Measurements from ENCODE around the gene POGZ.
"Not testable (repeated sequence)": the region's sequence is repeated elsewhere in the genome, so short reads cannot be mapped to it uniquely, and the experiment has no call there.

DNA sequence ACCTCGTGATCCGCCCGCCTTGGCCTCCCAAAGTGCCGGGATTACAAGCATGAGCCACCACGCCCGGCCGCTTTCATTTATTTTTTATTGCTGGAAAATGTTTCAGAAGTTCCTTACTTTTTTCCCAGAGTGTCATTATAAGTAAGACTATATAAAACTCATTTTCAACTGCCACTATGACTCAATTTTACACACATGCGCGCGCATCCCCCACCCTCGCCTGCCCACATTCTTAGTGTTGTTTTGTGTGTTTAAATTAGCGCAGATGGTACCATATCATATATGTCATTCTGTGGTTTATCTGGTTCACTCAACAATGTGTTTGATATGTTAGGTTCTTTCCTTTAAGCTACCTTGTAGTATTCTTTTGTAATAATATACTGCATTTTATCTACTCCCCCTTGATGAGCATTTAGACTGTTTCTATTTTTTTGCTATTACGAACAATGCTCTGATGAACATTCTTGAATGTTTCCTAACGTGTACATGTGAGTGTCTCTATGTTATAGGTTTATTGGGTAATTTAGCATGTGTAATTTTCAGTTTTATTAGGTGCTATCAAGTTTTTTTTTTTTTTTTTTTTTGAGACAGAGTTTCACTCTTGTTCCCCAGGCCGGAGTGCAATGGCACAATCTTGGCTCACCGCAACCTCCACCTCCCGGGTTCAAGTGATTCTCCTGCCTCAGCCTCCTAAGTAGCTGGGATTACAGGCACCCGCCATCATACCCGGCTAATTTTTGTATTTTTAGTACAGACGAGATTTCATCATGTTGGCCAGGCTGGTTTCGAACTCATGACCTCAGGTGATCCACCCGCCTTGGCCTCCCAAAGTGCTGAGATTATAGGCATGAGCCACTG is 68.8 kb downstream of the POGZ start:
- TF ChIP-seq, protein P1, sequence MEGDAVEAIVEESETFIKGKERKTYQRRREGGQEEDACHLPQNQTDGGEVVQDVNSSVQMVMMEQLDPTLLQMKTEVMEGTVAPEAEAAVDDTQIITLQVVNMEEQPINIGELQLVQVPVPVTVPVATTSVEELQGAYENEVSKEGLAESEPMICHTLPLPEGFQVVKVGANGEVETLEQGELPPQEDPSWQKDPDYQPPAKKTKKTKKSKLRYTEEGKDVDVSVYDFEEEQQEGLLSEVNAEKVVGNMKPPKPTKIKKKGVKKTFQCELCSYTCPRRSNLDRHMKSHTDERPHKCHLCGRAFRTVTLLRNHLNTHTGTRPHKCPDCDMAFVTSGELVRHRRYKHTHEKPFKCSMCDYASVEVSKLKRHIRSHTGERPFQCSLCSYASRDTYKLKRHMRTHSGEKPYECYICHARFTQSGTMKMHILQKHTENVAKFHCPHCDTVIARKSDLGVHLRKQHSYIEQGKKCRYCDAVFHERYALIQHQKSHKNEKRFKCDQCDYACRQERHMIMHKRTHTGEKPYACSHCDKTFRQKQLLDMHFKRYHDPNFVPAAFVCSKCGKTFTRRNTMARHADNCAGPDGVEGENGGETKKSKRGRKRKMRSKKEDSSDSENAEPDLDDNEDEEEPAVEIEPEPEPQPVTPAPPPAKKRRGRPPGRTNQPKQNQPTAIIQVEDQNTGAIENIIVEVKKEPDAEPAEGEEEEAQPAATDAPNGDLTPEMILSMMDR (IDR thresholded peaks at IDR 0.05): not testable (repeated sequence)
- TF ChIP-seq TCF7L2, POLR2AphosphoS5 (IDR thresholded peaks at IDR 0.05; ENCODE audit: low read depth, low read length): not testable (repeated sequence)
